ENCODE results near the gene EHHADH.
A peak's percentile ranks its signal among the peaks of the same experiment; 100 is the strongest.

EHHADH gene

DNA sequence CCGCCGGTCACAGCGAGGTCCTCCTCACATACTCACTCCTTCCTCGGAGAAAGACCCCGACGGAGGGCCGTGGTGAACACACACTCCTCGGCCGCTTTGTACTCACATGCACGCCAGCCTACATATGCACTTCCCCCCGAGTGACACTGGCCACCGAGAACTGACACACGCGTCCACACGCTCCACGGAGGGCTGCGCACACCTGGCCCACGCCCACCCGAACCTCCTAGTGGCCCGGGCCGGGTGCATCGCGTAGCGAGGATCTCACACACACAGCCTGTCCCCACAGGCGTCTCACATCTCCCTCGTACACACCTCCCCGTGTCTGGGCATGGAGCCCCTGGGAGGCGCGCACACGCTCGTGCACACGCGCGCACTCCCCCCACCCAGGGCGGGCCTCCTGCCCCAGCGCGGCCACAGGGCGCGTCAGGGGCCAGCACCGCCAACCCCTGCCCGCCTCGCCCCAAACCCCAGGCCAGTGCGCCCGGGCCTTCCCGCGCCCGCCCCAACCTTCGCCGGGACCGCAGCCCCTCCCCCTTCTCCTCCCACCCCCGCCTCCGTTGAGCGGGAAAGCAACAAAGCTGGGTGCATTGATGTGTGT lies 100.6 kb downstream of the EHHADH start:
- DNase-seq (ENCODE audit: low read depth) = no peak
- H3K4me3 ChIP-seq (ENCODE audit: low read depth, low read length) = no peak overlapping the region
- TF ChIP-seq POLR2A (IDR thresholded peaks at IDR 0.05; ENCODE audit: extremely low read depth, insufficient read length) (no peak), MYC (IDR thresholded peaks at IDR 0.05; ENCODE audit: low read depth, low read length) (no peak)

GRCh38 chr3:185152410-185153170 lies 101.3 kb downstream of the EHHADH start, which contains the start of gene C3orf70:
C3orf70 (minus strand) TSS chr3:185153060; CDS start chr3:185152823, 237 bp downstream.
- H3K4me3 ChIP-seq (ENCODE audit: low read depth, low read length) = peak within 1 kb of the TSS; percentile 40
- peak; percentile 62 for DNase-seq (ENCODE audit: low read depth)
- TF ChIP-seq CTCF (IDR thresholded peaks at IDR 0.05; ENCODE audit: low read depth, low read length) (no peak), MYC (IDR thresholded peaks at IDR 0.05; ENCODE audit: low read depth, low read length) (no peak), MAX (IDR thresholded peaks at IDR 0.05; ENCODE audit: low read depth, low read length) (no peak), POLR2A (IDR thresholded peaks at IDR 0.05; ENCODE audit: extremely low read depth, insufficient read length) (no peak)

- no peak for DNase-seq (ENCODE audit: low read depth)
- no peak for TF ChIP-seq MYC (IDR thresholded peaks at IDR 0.05; ENCODE audit: low read depth, low read length)
- TF ChIP-seq CTCF (IDR thresholded peaks at IDR 0.05; ENCODE audit: low read depth, low read length) = no peak
- no peak for TF ChIP-seq MAX (IDR thresholded peaks at IDR 0.05; ENCODE audit: low read depth, low read length)
- H3K4me3 ChIP-seq (ENCODE audit: low read depth, low read length) = no peak overlapping the region
Measured at GRCh38 chr3:185151964-185152409, 101.9 kb downstream of the EHHADH start.

- H3K4me3 ChIP-seq (ENCODE audit: low read depth, low read length) = no peak overlapping the region
- no peak for DNase-seq (ENCODE audit: low read depth)
Measured at GRCh38 chr3:185151101-185151963, 102.5 kb downstream of the EHHADH start.

DNA sequence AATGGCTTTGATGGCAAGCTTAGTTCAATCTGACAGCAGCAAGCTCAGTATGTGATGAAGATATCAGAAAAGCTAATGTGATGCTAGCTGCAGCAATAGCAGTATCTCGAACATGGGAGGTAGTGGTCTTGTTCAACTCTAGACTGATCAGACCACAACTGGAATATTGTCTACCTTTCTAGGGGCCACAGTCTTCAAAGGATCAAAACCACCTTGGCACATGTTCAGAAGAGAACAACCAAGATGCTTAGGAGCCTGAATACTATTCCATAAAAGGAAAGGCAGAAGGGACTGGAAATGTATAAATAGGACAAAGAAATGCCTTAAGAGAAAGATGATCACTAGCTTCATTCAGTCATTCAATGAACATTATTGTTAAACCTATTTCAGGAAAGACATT lies 103.3 kb downstream of the EHHADH start:
- no peak for DNase-seq (ENCODE audit: low read depth)
- TF ChIP-seq MAX (IDR thresholded peaks at IDR 0.05; ENCODE audit: low read depth, low read length) (no peak), POLR2A (IDR thresholded peaks at IDR 0.05; ENCODE audit: extremely low read depth, insufficient read length) (no peak), MYC (IDR thresholded peaks at IDR 0.05; ENCODE audit: low read depth, low read length) (no peak), CTCF (IDR thresholded peaks at IDR 0.05; ENCODE audit: low read depth, low read length) (no peak)

More at GRCh38 chr3:185151101-185151963, 102.5 kb downstream of the EHHADH start:
- no peak for TF ChIP-seq MAX (IDR thresholded peaks at IDR 0.05; ENCODE audit: low read depth, low read length)
- no peak for TF ChIP-seq MYC (IDR thresholded peaks at IDR 0.05; ENCODE audit: low read depth, low read length)
- no peak for TF ChIP-seq CTCF (IDR thresholded peaks at IDR 0.05; ENCODE audit: low read depth, low read length)
- no peak for TF ChIP-seq POLR2A (IDR thresholded peaks at IDR 0.05; ENCODE audit: extremely low read depth, insufficient read length)

More for the DNA sequence above, 103.3 kb downstream of the EHHADH start:
- no peak overlapping the region for H3K4me3 ChIP-seq (ENCODE audit: low read depth, low read length)
